ENCODE data around the gene FOXI1.
"Not testable (repeated sequence)": the region's sequence is repeated elsewhere in the genome, so short reads cannot be mapped to it uniquely, and the experiment has no call there.

FOXI1 gene

DNA sequence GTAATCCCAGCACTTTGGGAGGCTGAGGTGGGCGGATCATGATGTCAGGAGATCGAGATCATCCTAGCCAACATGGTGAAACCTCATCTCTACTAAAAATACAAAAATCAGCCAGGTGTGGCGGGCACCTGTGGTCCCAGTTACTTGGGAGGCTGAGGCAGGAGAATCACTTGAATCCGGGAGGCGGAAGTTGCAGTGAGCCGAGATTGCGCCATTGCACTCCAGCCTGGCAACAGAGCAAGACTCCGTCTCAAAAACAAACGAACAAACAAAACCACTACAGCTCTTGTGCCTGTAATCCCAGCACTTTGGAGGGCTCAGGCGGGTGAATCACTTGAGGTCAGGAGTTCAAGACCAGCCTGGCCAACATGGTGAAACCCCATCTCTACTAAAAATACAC is 11.4 kb upstream of the FOXI1 start:
- DNase-seq = not testable (repeated sequence)

DNA sequence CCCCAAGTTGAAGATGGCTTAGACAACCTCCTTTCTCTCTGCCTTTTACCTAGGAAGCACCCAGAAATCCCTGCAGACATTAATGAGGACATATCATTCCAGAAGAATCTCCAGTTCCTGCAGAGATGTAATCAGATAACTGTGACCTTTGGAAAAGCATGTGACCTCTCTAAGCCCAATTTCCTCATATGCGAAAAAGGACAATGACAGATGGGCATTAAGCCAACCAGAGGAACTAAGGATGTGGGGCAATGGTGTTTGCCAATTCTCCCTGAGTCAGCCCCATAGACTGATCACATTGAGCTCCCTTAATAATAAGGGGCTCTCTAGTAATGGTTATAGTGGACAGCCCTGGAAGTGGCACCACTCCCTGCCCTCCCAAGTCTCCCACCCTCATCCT is 10.1 kb upstream of the FOXI1 start:
- no peak for DNase-seq

DNA sequence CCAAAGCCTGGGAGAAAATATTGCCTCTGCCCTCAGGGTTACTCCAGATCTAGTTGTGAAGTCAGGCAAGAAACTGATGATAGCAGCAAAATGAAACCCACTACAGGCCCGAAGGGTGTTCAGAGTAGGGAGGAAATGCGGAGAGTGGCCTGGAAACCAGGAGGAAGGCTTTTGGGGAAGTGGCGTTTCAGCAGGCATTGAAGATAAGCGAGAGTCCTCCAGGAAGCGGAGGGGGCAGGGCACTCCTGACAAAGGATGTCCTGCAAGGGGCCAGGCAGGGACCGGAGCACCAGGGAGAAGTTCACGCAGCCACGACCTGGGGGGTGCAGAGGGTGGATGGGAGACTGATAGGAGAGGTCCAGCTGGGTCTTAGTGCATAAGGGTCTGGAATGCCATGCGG is 7.8 kb upstream of the FOXI1 start:
- no peak for DNase-seq

DNA sequence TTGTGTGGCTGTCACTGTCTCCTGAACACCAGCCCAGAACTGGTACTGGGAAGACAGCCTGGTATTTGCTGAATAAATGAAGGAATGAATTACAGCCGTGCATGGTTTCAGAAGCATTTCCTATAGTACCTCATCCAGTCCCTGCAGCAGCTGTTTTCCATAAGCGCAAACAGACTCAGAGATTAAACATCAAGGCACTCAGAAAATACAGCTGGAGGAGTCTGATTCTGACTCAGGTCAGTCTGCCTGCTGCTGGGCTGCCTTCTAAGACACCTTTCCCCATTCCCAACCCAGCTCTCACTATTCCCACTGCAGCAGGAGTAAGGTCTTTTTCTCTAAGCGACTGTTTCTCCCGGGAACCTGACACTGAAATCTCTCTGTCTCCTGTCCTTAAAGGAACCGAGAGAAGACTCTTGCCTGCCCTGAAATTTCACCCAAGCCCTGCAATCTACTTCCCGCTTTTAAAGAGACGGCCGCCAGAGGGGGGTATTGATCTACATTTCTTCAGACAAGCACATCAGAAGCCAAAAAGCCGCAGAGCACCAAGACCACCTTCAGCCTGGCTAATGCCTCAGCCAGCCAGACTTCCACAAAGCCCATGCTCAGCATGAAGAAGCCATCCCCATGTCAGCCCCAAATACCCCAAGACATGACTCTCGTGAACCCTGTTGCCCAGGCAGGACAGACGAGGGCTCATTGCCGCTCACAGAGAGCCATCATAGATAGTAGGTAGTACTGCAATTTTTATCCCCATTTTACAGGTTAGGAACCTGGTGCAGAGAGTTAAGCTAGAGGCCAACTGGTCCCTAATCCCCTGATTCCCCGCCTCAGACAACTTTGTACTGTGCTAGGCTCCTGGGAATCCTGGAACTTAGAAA is 5.4 kb upstream of the FOXI1 start:
- DNase-seq = peak; percentile 58

DNA sequence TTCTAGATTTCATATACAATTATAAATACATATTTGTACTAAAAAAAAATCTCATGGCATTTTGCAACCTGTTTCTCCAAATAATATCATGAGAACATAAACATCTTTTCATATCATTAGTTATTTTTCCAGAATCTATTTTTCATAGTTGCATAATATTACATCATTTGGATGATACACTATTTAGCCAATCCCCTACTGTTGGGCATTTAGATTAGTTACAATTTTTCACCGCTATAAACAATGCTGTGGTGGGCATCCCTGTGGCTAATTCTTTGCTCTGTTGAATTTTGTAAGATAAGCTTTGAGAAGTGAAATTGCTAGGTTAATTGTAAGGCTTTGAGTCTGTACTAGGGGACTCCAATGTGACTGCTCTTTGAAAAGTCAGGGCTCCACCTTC is 2.2 kb upstream of the FOXI1 start:
- DNase-seq = no peak

DNA sequence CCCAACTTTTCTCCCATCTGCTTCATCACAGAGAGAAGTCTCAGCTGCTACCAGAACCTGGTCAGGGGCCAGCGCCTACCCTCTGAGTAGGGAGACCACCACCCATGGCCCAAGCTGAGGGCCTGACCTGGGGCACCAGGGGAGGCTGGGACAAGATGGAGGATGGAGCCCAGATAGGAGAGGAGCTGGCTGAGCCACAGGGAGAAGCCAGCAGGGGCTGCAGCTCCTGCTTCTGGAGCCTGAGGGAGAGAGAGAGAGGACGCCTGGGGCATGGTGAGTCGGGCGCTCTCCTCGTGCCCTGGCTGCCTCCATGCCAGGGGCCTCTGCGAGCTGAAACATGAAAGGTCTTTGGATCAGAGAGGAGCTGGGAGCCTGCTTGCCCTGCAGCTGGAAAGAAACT is 1.4 kb upstream of the FOXI1 start:
- DNase-seq = no peak

DNA sequence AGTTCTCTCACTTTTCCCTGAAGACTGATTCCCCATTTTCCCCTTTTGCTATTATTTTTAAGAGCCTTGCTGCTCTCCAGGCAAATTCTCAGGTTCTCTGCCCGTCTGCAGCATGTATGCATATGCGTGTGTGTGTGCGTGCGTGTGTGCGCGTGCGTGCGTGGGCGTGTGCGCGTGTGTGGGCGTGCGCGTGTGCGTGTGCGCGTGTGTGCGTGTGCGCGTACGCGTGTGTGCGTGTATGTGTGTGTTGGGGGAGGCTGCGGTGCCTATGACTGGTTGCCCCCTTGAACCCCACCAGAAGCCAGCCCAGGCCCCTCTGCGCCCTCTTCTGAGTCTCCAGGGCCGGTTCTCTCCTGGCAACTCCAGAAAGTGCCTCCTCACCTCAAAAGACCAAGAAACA is 987 bp upstream of the FOXI1 start:
- no peak for DNase-seq

DNA sequence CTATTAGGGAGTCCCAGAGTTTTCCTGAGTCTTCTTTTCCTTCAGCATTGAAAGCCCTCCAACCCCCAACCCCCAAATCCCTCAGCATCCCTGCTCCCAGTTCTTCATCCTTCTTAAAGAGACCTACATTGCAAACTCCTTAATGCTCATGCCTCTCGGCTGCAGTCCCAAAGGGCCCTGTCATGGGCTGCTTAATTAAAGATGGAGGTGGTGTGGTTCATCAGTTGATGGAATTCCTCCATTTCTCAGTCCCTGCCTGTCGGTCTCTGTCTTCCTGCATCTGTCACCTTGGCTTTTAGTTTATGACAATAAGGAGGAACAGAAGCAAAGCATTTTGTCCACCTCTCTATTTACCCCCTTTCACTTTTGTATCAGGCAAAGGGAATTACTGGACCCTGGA is 2.0 kb downstream of the FOXI1 start:
- DNase-seq = no peak

DNA sequence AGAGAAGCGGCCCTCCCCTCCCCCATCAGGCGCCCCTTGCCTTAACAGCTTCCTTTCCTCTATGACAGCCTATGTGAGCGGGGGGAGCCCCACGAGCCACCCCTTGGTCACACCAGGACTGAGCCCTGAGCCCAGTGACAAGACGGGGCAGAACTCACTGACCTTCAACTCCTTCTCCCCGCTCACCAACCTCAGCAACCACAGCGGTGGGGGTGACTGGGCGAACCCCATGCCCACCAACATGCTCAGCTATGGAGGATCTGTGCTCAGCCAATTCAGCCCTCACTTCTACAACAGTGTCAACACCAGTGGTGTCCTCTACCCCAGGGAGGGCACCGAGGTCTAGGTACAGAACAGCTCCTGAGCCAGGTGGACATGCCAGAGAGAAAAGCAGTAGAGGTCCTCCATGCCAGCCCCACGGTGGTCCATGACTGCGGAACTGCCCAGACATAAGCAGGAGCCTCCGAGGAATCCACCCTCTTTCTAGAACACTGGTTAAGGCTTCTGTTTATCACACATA is 2.6 kb downstream of the FOXI1 start:
- no peak for DNase-seq

DNA sequence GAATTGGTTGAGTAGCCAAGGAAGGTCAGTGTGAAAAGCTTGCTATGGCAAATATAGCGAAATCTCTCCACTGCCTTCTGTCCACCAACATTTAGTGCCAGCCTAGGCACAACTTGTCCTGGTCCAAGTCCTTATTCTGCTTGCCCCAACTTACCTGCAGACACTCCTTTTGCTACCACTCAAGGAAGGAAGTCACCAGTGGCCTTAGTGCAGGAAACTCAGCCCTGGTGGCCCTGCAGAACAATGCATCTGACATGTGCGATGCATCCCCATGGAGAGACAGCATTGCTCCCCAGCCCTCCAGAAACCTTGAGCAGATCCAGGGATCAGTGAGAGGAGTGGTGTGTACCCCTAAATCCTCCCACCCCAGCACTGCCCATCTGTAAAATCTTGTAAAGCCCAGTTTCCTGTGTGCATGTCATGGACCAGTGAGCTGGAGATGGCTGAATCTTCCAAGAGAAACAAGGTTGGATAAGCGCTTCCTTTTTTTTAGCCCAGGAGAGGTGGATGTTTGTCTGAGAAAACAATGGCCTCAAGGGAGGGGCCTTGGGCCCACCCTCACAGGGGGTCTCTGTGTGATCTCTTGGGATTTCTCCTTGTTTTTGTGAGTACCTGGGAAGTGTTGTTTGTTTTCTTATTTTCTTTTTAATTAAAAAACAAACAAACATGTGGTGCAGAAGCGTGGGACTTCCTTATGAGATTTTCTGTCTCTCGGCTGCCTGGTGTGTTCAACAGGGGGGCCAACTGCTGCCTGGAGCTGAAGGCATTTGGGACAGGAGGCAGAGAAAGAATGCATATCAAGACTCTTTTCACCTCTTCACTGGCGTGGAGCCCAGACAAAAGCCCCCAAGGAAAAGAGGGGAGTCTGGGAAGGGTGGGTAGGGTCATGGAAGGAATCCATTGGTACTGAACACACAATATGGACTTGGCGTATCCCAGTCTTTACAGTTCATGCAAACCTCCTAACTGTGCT is 3.6 kb downstream of the FOXI1 start:
- DNase-seq = no peak

DNA sequence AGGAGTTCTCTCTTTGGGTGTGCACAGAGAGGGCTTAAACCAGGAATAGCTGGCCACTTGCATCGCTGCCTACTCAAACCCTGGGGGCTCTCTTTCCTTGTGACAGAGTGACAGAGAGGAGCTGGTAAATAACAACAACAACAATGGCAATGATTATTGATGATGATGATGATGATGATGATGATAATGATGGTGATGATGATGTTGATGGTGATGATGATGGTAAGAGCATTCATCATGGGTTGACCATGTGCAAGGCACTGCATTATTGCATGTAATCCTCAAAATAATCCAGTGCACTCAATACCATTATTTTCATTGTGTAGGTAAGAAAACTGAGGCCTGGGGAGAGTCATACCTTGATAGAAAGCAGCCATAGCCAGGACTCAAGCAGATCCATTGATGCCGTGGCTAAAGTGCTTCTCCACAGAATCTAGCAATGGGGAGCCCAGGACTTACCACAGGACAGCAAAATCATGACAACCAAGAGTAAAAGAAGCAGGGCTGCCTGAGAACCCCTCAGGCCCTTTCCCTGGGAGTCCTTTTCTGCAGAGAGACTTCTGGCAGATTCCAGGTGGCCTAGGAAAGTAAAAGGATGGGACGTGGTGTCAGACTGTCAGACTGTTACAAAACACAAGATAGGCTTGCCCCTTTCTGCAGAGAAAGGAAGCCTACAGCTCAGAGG is 4.8 kb downstream of the FOXI1 start:
- no peak for DNase-seq

DNA sequence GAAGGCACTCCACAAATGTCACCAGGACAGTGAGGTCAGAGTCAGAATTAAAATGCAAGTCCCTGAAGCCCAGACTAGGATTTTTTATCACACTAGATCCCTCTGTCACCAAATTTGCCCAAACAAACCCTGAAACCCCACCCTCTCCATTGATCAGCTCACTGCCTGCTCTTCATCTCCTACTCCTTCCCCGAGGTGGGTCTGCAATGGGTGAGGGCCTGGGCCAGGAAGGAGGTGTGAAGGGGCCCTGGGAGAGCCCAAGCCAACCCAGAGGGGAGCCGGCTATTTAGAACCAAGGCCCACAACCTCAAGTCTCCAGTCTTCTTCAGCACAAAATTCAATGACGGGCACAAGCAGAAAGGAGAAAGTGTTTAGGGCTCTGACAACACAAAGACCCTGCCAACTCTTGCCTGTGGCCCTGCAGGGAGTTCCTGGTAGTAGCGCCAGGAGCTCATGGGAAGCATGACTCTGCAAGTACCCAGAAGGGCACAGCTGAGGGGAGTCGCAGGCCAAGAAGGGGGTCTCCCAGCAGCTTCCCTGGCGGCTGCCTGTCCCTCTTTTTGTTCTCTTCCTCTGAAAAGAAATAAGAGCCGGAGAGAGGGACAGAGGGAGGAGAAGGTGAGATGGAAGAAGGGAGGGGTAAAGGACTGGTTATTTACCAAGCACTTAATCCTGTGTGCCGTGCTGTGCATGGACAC is 5.5 kb downstream of the FOXI1 start:
- DNase-seq = no peak

DNA sequence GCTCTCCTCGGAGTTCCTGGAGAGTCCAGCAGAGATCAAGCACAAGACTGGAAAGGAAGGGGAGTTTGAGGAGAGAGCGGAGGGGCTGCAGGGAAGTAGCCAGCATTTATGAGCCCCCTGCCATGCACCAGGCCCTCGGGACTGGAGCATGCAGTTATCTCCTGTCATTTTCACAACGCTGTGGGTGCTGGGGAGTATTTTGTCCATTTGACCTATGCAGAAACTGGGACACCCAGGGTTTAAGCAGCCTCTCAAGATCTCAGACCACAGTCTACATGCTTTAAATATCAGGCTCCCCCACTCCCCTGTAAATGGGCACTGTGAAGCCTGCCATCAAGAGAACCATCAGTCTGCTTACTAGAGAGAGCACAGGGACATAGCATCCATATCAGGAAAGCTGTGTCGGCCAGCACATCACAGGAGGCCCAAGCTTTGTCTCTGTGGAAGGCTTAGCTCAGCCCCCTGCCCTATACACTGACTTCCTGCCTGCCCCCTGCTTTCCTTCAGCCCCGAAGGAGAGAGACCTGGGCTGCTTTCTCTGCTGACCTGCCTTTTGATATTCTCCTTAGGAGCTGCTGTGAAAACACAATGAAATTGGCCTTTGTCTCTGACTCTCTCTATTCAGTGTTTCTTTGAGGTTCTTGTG is 7.3 kb downstream of the FOXI1 start:
- DNase-seq = no peak

DNA sequence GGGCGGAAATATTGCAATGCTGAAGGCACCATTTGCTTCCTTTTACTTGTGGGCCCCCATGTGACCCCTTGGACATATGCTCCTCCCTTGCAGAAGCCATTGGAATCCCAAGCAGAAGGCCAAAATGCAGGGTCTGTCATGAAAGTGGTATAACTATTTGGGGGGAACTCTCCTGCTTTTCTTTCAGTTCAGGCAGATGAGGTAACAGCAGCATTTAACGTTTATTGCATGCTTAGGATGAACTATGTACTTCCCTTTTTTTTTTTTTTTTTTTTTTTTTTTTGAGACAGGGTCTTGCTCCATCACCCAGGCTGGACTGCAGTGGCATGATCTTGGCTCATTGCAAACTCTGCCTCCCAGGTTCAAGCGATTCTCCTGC is 7.8 kb downstream of the FOXI1 start:
- no peak for DNase-seq

DNA sequence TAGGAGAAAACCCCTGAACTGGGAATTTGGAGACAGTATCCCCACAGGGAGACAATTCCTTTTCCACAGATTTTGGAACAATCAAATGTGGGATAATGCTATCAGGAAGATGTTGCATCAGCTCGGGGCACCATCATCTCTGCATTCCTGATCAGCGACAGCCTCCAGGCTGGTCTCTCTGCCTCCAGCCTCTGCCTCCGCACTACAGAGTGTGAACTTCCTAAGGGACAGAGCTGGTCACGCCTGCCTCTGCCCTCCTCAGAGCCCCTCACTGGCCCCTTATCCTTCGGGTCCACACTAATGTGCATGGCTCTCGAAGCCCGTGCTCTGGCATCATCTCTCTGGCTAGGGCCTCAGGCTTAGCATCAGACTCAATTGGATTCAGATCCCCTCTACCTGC is 8.6 kb downstream of the FOXI1 start:
- no peak for DNase-seq

DNA sequence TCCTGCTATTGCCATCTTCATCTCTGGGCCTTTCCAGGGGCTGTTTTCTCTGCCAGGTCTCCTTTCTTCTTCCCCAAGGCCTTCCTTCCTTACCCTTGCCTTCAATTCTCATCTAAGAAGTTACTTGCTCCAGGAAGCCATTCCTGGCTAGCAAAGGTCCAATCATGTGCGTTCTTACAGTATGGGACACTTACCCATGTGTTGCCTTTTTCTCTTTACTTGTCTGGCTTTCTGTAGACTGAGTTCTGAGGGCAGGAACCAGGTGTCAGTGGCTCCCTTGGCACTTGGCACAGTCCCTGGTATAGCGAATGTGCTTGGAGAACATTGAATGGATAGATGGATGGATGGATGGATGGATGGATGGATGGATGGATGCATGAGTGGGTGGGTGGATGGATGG is 10.2 kb downstream of the FOXI1 start:
- DNase-seq = no peak

DNA sequence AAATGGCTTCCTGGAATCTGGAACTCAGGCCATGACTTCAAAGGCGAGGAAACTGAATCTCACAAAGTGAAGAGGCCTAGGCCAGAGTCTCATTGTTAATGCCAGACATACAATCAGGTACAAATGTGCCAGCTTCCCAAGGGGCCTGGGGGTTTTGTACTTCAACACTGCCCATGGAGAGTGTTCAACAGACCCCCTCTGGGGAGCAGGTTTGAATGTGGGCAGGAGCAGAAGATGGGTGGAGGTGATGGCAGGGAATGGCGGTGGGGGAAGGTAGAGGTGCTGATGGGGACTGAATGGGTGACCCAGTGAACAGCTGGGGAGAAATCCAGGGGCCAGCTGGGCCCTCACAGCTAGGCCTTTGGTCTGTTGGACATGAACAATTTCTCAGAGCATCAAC is 12.0 kb downstream of the FOXI1 start:
- no peak for DNase-seq

DNA sequence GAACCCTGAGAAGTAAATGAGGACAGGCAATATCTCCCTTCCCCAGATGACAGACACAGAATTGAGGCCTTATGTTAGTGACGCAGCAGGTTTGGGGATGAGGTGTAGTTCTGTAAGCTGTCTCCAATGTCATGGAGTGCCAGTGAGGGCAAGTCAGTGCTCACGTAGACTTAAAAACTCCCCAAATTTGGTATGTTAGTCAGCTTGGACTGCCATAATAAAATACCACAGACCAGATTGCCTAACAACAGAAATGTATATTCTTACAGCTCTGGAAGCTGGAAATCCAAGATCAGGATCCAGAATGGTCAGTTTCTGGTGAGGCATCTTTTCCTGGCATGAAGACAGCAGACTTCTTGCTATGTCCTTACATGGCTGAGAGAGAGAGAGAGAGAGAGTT is 14.9 kb downstream of the FOXI1 start:
- no peak for DNase-seq

DNA sequence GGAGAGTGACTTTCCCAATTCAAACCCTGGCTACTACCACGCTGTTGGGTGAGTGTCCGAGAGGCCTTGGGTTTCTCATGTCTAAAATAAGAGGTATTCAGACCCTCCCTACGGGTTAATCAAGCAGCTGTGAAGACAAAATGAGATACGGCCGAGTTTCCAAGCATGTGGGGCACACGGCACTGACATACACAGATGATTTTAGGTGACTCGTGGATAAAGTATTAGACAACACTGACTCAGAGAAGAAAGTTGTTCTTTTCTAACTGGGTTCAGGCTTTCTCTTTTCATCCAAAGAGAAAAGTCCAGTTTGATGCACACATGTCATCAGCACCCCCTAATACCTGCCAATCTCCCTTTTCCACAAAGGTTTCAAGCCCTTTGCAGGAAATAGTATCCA is 15.6 kb downstream of the FOXI1 start:
- no peak for DNase-seq

DNA sequence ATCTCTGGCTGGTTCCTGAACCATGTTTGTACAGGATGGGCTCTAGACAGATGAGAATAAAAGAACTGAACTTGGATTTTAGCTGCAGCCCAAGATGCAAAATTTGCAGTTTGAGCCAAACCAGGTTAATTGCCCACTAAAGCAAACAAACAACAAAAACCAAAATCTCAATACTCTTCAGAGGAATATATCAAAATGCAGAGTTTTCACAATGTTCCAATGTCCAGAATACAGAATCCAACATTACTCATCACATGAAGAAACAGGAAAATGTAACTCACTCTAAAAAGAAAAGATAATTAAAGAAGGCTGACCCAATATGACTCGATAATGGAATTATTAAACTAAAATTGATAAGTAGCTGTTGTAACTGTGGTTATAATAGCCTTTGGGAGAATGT is 20.4 kb downstream of the FOXI1 start:
- no peak for DNase-seq

DNA sequence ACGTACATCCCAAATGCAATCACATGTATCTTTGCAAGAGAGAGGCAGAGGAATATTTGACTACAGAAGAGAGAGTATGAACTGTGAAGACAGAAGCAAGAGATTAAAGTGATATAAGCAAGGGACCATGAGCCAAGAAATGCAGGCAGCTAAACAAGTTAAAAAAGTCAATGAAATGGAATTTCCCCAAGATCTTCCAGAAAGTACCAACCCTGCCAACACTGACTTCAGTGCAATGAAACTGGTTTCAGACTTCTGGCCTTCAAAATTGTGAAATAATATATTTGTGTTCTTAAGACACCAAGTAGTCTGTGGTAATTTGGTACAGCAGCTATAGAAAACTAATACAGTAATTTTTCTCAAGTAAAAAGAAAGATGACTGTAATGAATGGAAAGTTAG is 20.9 kb downstream of the FOXI1 start:
- DNase-seq = no peak

DNA sequence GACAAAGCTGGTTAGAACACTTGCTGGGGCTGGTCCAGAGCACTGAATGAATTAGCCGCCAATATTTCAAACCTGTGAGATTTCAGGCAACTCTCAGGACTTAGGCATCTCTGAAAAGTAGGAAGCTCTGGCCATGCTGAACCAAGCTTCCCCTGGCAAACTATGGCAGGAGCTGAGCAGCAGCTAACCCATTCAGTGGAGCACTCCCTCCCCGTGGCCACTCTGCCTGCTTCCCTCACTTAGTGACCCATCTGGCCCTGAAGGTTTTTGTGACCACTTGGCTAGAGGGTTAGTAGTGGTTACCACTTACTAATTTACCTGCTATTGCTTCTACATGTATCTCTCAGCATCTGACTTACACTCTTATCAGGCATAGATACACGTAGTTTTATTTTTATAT is 25.5 kb downstream of the FOXI1 start:
- DNase-seq = no peak
